GM12878 (cell line): ENCODE results near the gene PODN. TPM values are rescaled to one million over a fixed set of nuclear protein-coding genes. Genes with fewer than 3 reads are reported as not detected.

Experiments used
- ATAC-seq: fragments of 200-7000 bp; cut with Tn5 transposase; 3 replicates; pipeline ENCODE4 v1.9.1; 2020; ENCODE audit warnings: mild to moderate bottlenecking, moderate library complexity
- BruUV-seq: library from RNA; stranded (reverse); fragments of 400-500 nt; replicated peaks from 2 replicates; lab custom pipeline; 2021; lab: Mats Ljungman, UMichigan
- CTCF ChIA-PET: fragments of 300-600 bp; sonication (Branson Sonifier 250); formaldehyde crosslinking; extraction: SDS; loops from one replicate; lab custom pipeline; 2021; ENCODE audit warnings: inconsistent platforms; lab: Yijun Ruan, JAX
- POLR2A ChIA-PET: fragments of 350-600 bp; formaldehyde crosslinking; extraction: SDS; loops from one replicate; lab custom pipeline; 2021; ENCODE audit warnings: inconsistent platforms; lab: Charles Lee
- RAD21 ChIA-PET: fragments of 300-600 bp; sonication (Branson Sonifier 250); formaldehyde crosslinking; loops from one replicate; lab custom pipeline; 2023; ENCODE audit warnings: antibody characterized with exemption; ENCODE audit not compliant: unreplicated experiment; lab: Charles Lee
- SMC1A ChIA-PET: fragments of 300-600 bp; sonication (Branson Sonifier 250); formaldehyde crosslinking; loops from one replicate; lab custom pipeline; 2023; ENCODE audit not compliant: unreplicated experiment, uncharacterized antibody; lab: Charles Lee
- DNase-seq: peaks from one replicate; pipeline ENCODE4 v3.0.0-alpha.2; 2011; ENCODE audit warnings: low read depth, low spot score
- FAIRE-seq: peaks from 3 replicates; lab custom pipeline; 2011; peaks lifted over from hg19 to GRCh38; lab: Jason Lieb, UNC
- H2AFZ ChIP-seq: 2 replicates; pipeline ENCODE4 v1.6.0; 2011; ENCODE audit warnings: low read depth, low read length, control low read depth; ENCODE audit not compliant: control insufficient read depth
- H3K27ac ChIP-seq: 2 replicates; pipeline ENCODE4 v1.5.1; 2011; ENCODE audit warnings: control low read depth; ENCODE audit not compliant: control insufficient read depth, insufficient read depth
- H3K27me3 ChIP-seq, 2 experiments: replicated peaks in 1 of 2; 2 replicates each; pipeline versions ENCODE4 v1.6.0 to v1.6.1; 2011; ENCODE audit warnings: low read length in 1 of 2; ENCODE audit not compliant: control insufficient read depth in 2 of 2, insufficient read depth in 2 of 2
- H3K36me3 ChIP-seq, 2 experiments: 2 replicates each; pipeline ENCODE4 v1.5.1; 2011; ENCODE audit warnings: low read length in 1 of 2; ENCODE audit not compliant: control insufficient read depth in 2 of 2, insufficient read depth in 2 of 2
- H3K4me1 ChIP-seq: 2 replicates; pipeline ENCODE4 v1.6.1; 2011; ENCODE audit warnings: mild to moderate bottlenecking, low read length, moderate library complexity, mixed read lengths; ENCODE audit not compliant: control insufficient read depth, insufficient read depth
- H3K4me2 ChIP-seq: 2 replicates; pipeline ENCODE4 v1.6.0; 2011; ENCODE audit warnings: control low read depth; ENCODE audit not compliant: control insufficient read depth, insufficient read depth
- H3K4me3 ChIP-seq: fragments of 200-600 bp; sonication (generic); 2 replicates; pipeline ENCODE4 v1.5.1; 2016
- H3K79me2 ChIP-seq: 2 replicates; pipeline ENCODE4 v1.6.0; 2011; ENCODE audit warnings: low read length; ENCODE audit not compliant: control insufficient read depth, insufficient read depth
- H3K9ac ChIP-seq: 2 replicates; pipeline ENCODE4 v1.8.0; 2011; ENCODE audit warnings: low read length, control low read depth, mixed read lengths; ENCODE audit not compliant: control insufficient read depth, insufficient read depth
- H3K9me3 ChIP-seq: replicated peaks from 3 replicates; pipeline ENCODE4 v1.5.1; 2011; ENCODE audit warnings: mild to moderate bottlenecking, low read length; ENCODE audit not compliant: control insufficient read depth, insufficient read depth
- H4K20me1 ChIP-seq: 2 replicates; pipeline ENCODE4 v1.6.0; 2011; ENCODE audit not compliant: control insufficient read depth, insufficient read depth
- ATF7 ChIP-seq: fragments of 450-650 bp; IDR thresholded peaks from 2 replicates; pipeline ENCODE4 v1.6.1; 2016; ENCODE audit warnings: low read depth, mild to moderate bottlenecking
- EED ChIP-seq: sonication (generic); IDR thresholded peaks from 2 replicates; pipeline ENCODE4 v1.6.1; 2016; ENCODE audit warnings: antibody characterized with exemption, low read depth
- FOS ChIP-seq: IDR thresholded peaks from 3 replicates; pipeline ENCODE4 v1.6.1; 2011; ENCODE audit warnings: borderline replicate concordance; ENCODE audit not compliant: insufficient read length; ENCODE audit errors: extremely low read depth
- FOXM1 ChIP-seq: IDR thresholded peaks from 2 replicates; pipeline ENCODE4 v1.6.1; 2012; ENCODE audit warnings: low read depth, mild to moderate bottlenecking, inconsistent platforms, low read length, moderate library complexity
- NKRF ChIP-seq: fragments of 450-650 bp; conservative IDR thresholded peaks from 2 replicates; pipeline ENCODE4 v1.6.1; 2017; ENCODE audit warnings: mild to moderate bottlenecking, moderate library complexity
- PAX5 ChIP-seq: IDR thresholded peaks from 2 replicates; pipeline ENCODE4 v1.6.1; 2011; ENCODE audit warnings: low read depth, low read length, borderline replicate concordance
- RELA ChIP-seq: fragments of 450-650 bp; IDR thresholded peaks from 2 replicates; pipeline ENCODE4 v1.8.0; 2014; ENCODE audit warnings: borderline replicate concordance; ENCODE audit not compliant: partially characterized antibody
- SMAD1 ChIP-seq: fragments of 450-650 bp; IDR thresholded peaks from 2 replicates; pipeline ENCODE4 v1.6.1; 2018; ENCODE audit warnings: mild to moderate bottlenecking, low read depth; ENCODE audit not compliant: partially characterized antibody
- SMAD5 ChIP-seq: IDR thresholded peaks from 2 replicates; pipeline ENCODE4 v1.6.1; 2016; ENCODE audit warnings: antibody characterized with exemption, low read depth
- SPI1 ChIP-seq: IDR thresholded peaks from 2 replicates; pipeline ENCODE4 v1.6.1; 2011; ENCODE audit warnings: low read depth, mild to moderate bottlenecking, low read length, moderate library complexity, borderline replicate concordance; ENCODE audit not compliant: insufficient read depth
- ZNF384 ChIP-seq: IDR thresholded peaks from 2 replicates; pipeline ENCODE4 v1.6.1; 2012; ENCODE audit warnings: low read depth, mild to moderate bottlenecking, low read length, improper control_type of control experiment, borderline replicate concordance
- ZSCAN29 ChIP-seq: fragments of 450-650 bp; IDR thresholded peaks from 2 replicates; pipeline ENCODE4 v1.6.1; 2017; ENCODE audit warnings: mild to moderate bottlenecking, moderate library complexity
- ZZZ3 ChIP-seq: IDR thresholded peaks from 2 replicates; pipeline ENCODE4 v1.6.1; 2011; ENCODE audit warnings: low read depth; ENCODE audit not compliant: control insufficient read depth, insufficient read length
- WGBS: methylation state at CpG from one replicate; pipeline ENCODE4 v1.1.6; 2016; ENCODE audit warnings: low lambda C conversion rate; ENCODE audit not compliant: insufficient replicate concordance, insufficient coverage; ENCODE audit errors: missing lambda C conversion rate; 5-methylcytosine and 5-hydroxymethylcytosine counted together
- in situ Hi-C: fragments of 300-500 bp; cut with MboI; formaldehyde crosslinking; loops from 9 replicates; pipeline ENCODE4 v1.14.3; 2018; ENCODE audit warnings: mixed read lengths
- intact Hi-C: fragments of 100-400 bp; cut with micrococcal nuclease; formaldehyde crosslinking; loops from one replicate; pipeline ENCODE4 v1.14.2; 2022; ENCODE audit not compliant: unreplicated experiment
- polyA plus RNA-seq, 11 experiments: library from polyadenylated mRNA; depleted of rRNA in 4 of 11; unstranded in 6 of 11; stranded (reverse) in 5 of 11; fragments of >200 nt; fragmentation: Nextera tagmentation in 4 of 11; fragmentation: Illumina TruSeq in 1 of 11; extraction: Ambion mirVana in 4 of 11; extraction: Trizol in 1 of 11; gene quantifications; 1 replicate in 1 of 11; 2 replicates in 10 of 11; pipeline versions ENCODE4 v1.2.1 to v1.2.3, GENCODE V29; 2011 to 2016; ENCODE audit warnings: inconsistent platforms in 2 of 11, missing spikeins in 2 of 11, low read depth in 1 of 11
- total RNA-seq, 4 experiments: library from RNA; depleted of rRNA in 3 of 4; stranded (reverse); fragments of >200 nt in 3 of 4; fragmentation: Illumina TruSeq in 1 of 4; extraction: Trizol in 1 of 4; gene quantifications; 2 replicates each; pipeline versions ENCODE4 v1.2.1 to v1.2.3, GENCODE V29; 2013 to 2021
- TF ChIP-seq, protein P1 (sequence below): fragments of 450-650 bp; IDR thresholded peaks from 2 replicates; pipeline ENCODE4 v1.6.1; 2017; ENCODE audit warnings: mild to moderate bottlenecking, moderate library complexity

PODN gene
- total and polyA plus RNA-seq, 10 of the 15 experiments (the other 5 are each of a cell fraction or from before 2014, with no cell fraction given): 0.10 TPM; not detected in 9

GRCh38 chr1:53112271-53112774 lies 50.3 kb downstream of the PODN start:
- Histone ChIP-seq H3K9ac (no peak overlapping the region), H3K79me2 (no peaks in the 10 kb centered on the region), H3K4me1 (no peaks in the 10 kb centered on the region), H2AFZ (no peak overlapping the region), H4K20me1 (no peaks in the 10 kb centered on the region), H3K27me3 (no peaks in the 10 kb centered on the region), H3K4me2 (no peak overlapping the region), H3K27ac (no peak overlapping the region), H3K4me3 (no peak overlapping the region), H3K36me3 (no peaks in the 10 kb centered on the region), H3K9me3 (no peaks in the 10 kb centered on the region; the same call in 2 of the 3 replicates)
- TF ChIP-seq SMAD1 (no peak), PAX5 (no peak), ZZZ3 (no peak), ATF7 (no peak), SMAD5 (no peak), FOS (no peak), EED (no peak), ZSCAN29 (no peak), ZNF384 (no peak), SPI1 (no peak), FOXM1 (no peak), RELA (no peak), NKRF (no peak)
- TF ChIP-seq, protein P1, sequence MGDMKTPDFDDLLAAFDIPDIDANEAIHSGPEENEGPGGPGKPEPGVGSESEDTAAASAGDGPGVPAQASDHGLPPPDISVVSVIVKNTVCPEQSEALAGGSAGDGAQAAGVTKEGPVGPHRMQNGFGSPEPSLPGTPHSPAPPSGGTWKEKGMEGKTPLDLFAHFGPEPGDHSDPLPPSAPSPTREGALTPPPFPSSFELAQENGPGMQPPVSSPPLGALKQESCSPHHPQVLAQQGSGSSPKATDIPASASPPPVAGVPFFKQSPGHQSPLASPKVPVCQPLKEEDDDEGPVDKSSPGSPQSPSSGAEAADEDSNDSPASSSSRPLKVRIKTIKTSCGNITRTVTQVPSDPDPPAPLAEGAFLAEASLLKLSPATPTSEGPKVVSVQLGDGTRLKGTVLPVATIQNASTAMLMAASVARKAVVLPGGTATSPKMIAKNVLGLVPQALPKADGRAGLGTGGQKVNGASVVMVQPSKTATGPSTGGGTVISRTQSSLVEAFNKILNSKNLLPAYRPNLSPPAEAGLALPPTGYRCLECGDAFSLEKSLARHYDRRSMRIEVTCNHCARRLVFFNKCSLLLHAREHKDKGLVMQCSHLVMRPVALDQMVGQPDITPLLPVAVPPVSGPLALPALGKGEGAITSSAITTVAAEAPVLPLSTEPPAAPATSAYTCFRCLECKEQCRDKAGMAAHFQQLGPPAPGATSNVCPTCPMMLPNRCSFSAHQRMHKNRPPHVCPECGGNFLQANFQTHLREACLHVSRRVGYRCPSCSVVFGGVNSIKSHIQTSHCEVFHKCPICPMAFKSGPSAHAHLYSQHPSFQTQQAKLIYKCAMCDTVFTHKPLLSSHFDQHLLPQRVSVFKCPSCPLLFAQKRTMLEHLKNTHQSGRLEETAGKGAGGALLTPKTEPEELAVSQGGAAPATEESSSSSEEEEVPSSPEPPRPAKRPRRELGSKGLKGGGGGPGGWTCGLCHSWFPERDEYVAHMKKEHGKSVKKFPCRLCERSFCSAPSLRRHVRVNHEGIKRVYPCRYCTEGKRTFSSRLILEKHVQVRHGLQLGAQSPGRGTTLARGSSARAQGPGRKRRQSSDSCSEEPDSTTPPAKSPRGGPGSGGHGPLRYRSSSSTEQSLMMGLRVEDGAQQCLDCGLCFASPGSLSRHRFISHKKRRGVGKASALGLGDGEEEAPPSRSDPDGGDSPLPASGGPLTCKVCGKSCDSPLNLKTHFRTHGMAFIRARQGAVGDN: no peak
- intact Hi-C loops (no loop called here), in situ Hi-C loops (no loop called here)
- BruUV-seq: no TSS peak
- ChIA-PET CTCF (no interaction called here), SMC1A (no interaction called here), RAD21 (no interaction called here), POLR2A (interaction anchor here (0.5 kb wide), 1 partner anchor 58 kb away, joined by 3 read pairs; no protein-coding TSS in a partner anchor)
- no peak for DNase-seq
- no peak for FAIRE-seq
- 0% methylated on average over 2 of the region's 2 CpGs for WGBS
- no peak for ATAC-seq
